ENCODE measurements around the gene SAP30BP.
A peak's percentile ranks its signal among the peaks of the same experiment; 100 is the strongest.
"Not testable (repeated sequence)": the region's sequence is repeated elsewhere in the genome, so short reads cannot be mapped to it uniquely, and the experiment has no call there.

SAP30BP gene

GRCh38 chr17:75636381-75637142, 30.6 kb upstream of the SAP30BP start:
- Histone ChIP-seq H3K36me3 (no peaks in the 10 kb centered on the region), H3K4me3 (ENCODE audit: low read depth, low read length) (no peak overlapping the region), H3K4me1 (peaks cover 11% of the 10 kb centered on the region), H3K27me3 (no peaks in the 10 kb centered on the region), H3K9me3 (no peaks in the 10 kb centered on the region)
- no peak for DNase-seq
- TF ChIP-seq, protein P1, sequence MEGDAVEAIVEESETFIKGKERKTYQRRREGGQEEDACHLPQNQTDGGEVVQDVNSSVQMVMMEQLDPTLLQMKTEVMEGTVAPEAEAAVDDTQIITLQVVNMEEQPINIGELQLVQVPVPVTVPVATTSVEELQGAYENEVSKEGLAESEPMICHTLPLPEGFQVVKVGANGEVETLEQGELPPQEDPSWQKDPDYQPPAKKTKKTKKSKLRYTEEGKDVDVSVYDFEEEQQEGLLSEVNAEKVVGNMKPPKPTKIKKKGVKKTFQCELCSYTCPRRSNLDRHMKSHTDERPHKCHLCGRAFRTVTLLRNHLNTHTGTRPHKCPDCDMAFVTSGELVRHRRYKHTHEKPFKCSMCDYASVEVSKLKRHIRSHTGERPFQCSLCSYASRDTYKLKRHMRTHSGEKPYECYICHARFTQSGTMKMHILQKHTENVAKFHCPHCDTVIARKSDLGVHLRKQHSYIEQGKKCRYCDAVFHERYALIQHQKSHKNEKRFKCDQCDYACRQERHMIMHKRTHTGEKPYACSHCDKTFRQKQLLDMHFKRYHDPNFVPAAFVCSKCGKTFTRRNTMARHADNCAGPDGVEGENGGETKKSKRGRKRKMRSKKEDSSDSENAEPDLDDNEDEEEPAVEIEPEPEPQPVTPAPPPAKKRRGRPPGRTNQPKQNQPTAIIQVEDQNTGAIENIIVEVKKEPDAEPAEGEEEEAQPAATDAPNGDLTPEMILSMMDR (IDR thresholded peaks at IDR 0.05; ENCODE audit: low read depth, low read length): no peak

GRCh38 chr17:75637143-75637538, 30.0 kb upstream of the SAP30BP start:
- Histone ChIP-seq H3K4me3 (ENCODE audit: low read depth, low read length) (no peak overlapping the region), H3K36me3 (no peaks in the 10 kb centered on the region), H3K4me1 (peaks cover 11% of the 10 kb centered on the region), H3K27me3 (no peaks in the 10 kb centered on the region), H3K9me3 (no peaks in the 10 kb centered on the region)
- DNase-seq: peak; percentile 50
- TF ChIP-seq, protein P1 (IDR thresholded peaks at IDR 0.05; ENCODE audit: low read depth, low read length): no peak

DNA sequence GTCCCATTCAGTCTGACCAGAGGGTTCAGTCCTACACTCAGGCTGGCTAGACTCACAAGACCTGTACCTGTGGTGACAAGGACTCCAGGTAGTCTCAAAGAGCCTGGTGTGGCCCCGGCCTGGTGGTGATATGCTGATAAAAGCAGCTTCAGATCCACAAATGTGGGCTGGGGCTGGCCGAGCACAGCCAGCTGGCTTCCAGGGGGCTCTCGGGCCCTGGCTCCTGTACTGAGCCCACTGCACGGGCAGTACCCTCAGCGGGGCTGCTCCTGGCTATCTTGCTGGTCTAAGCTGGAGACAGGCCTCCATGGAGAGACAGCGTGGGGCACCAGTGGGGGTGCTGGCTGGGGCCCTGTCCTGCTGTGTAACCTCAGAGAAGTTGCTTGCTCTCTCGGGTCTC, 29.6 kb upstream of the SAP30BP start:
- H3K27me3 ChIP-seq: no peaks in the 10 kb centered on the region
- no peak for DNase-seq
- no peaks in the 10 kb centered on the region for H3K36me3 ChIP-seq
- H3K4me3 ChIP-seq (ENCODE audit: low read depth, low read length): no peak overlapping the region
- peaks cover 11% of the 10 kb centered on the region for H3K4me1 ChIP-seq
- TF ChIP-seq, protein P1 (IDR thresholded peaks at IDR 0.05; ENCODE audit: low read depth, low read length): no peak
- H3K9me3 ChIP-seq: no peaks in the 10 kb centered on the region

- H3K4me1 ChIP-seq: peaks cover 10% of the 10 kb centered on the region
- H3K27me3 ChIP-seq; H3K9me3 ChIP-seq; H3K36me3 ChIP-seq; DNase-seq; H3K4me3 ChIP-seq (ENCODE audit: low read depth, low read length): not testable (repeated sequence)
These were observed 29.1 kb upstream of the SAP30BP start for GRCh38 chr17:75638039-75638438.

DNA sequence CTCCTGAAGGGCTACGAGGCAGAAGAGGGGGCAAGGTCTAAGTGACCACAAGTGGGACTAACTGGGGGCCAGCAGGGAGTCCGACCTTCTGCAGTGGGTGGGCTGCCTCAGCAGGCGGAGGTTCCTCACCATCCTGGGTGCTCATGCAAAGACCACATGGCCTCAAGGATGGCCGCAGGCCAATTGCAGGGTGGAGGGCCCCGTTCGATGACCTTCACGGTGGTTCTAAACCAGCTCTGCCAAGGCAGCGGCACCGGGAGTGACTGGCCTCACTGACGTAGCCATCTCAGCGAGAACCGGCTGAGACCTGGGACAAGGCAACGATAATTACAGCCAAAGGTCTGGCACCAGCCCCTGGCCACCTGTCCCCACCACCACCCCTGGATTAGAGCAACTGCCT, 28.2 kb upstream of the SAP30BP start:
- DNase-seq: peak; percentile 20
- Histone ChIP-seq H3K9me3 (no peaks in the 10 kb centered on the region), H3K27me3 (no peaks in the 10 kb centered on the region), H3K4me3 (ENCODE audit: low read depth, low read length) (no peak overlapping the region), H3K36me3 (no peaks in the 10 kb centered on the region), H3K4me1 (peaks cover 4% of the 10 kb centered on the region; the same call in 1 of the 2 replicates)
- TF ChIP-seq, protein P1 (IDR thresholded peaks at IDR 0.05; ENCODE audit: low read depth, low read length): no peak

GRCh38 chr17:75639327-75639726, 27.8 kb upstream of the SAP30BP start:
- TF ChIP-seq, protein P1 (IDR thresholded peaks at IDR 0.05; ENCODE audit: low read depth, low read length): no peak
- Histone ChIP-seq H3K4me1 (no peaks in the 10 kb centered on the region), H3K36me3 (no peaks in the 10 kb centered on the region)

More at GRCh38 chr17:75639327-75639726, 27.8 kb upstream of the SAP30BP start:
- Histone ChIP-seq H3K4me3 (ENCODE audit: low read depth, low read length) (no peak overlapping the region), H3K27me3 (no peaks in the 10 kb centered on the region), H3K9me3 (no peaks in the 10 kb centered on the region)
- no peak for DNase-seq

Measured in BE2C (cell line).